H4 (cell line): ENCODE results near the gene ZNF714. TPM values are rescaled to one million over a fixed set of nuclear protein-coding genes. Genes with fewer than 3 reads are reported as not detected.
"Not testable (repeated sequence)": the region's sequence is repeated elsewhere in the genome, so short reads cannot be mapped to it uniquely, and the experiment has no call there.

Source experiments
- DNase-seq: peaks from one replicate; pipeline ENCODE4 v3.0.0-alpha.2; 2015; ENCODE audit warnings: low spot score
- total RNA-seq: library from RNA; depleted of rRNA; stranded (reverse); fragments of >200 nt; shearing (Covaris generic); gene quantifications from 2 replicates; pipeline ENCODE4 v1.2.3, GENCODE V29; 2014; rRNA removed

The ZNF714 gene
- total RNA-seq, 1 experiment from 2014 or later, result 3.1 TPM

DNA sequence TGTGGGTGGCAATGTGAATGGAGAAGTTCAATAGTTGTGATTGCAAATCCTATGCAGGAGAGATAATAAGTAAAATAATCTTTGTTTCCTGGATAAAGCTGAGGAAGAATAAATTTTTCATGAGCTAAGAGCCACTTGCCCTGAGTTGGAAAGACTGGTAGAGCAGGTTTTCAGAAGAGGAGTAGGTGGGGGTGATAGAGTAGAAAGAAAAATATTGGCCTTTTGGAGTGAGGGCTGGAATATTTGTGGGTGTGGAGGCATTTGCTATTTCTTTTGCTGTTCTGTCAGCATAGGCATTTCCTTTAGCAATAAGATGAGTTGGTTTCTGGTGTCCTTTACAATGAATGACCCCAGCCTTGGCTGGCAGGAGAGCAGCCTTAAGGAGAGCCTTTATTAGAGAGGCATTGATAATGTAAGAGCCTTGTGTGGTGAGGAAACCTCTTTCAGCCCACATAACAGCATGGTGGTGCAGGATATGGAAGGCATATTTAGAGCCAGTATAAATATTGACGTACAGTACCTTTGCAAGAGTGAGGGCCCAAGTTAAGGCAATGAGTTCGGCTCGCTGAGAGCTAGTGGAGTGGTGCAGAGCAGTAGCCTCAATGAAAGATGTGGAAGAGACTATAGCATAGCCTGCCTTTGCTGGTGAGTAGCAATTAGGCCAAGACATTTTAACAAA is 48.2 kb downstream of the ZNF714 start:
- no peak for DNase-seq

DNA sequence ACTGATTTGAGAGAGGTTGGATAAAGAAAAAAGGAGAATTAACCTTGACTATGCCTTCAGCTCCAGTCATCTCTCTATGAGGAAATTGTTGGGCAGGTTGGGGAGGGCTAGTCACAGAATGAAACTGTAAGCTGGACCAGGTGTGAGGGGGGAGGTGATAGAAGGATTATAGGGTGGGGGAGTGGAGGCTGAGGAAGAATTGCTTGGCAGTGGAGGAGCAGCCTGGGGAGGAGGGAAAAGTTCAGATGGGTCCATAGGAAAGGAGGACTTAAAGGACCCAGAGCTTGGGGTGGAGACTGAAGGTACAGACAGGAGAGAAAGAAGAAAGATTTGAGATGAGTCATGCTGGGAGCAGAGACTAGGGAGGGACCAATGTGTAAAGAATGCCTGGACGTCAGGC is 51.6 kb downstream of the ZNF714 start:
- DNase-seq, result no peak

DNA sequence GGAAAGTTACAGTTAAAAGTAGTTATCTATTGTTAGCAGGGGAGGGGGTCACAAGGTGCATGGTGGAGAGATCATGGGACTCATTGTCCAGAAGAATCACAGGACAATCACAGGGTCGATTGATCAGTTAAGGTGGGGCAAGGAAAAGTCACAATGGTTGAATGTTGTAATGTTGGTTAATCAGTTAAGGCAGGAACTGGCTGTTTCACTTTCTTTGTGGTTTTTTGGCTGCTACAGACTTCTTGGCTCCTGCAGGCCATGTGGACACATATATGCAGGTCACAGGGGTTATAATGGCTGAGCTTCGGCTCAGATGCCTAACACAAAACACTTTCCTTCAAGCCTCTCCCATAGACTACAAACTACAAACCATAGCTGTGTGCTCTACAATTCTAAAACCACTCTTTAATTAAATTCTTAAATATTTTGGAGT is 52.9 kb downstream of the ZNF714 start:
- no peak for DNase-seq

DNA sequence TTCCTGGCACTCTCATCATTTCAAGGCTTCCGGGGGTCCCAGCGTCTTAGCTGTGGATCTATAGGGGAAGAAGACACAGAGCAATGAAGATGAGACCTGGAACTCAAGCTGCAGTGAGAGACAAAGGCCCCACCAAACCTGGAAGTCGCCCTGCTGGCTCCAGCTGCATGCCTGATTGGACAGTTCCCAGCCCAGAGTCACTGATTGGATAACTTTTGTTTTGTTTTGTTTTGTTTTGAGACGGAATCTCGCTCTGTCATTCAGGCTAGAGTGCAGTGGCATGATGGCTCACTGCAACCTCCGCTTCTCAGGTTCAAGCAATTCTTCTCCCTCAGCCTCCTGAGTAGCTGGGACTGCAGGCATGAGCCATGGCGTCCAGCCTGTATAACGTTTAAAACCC is 53.4 kb downstream of the ZNF714 start:
- no peak for DNase-seq

DNA sequence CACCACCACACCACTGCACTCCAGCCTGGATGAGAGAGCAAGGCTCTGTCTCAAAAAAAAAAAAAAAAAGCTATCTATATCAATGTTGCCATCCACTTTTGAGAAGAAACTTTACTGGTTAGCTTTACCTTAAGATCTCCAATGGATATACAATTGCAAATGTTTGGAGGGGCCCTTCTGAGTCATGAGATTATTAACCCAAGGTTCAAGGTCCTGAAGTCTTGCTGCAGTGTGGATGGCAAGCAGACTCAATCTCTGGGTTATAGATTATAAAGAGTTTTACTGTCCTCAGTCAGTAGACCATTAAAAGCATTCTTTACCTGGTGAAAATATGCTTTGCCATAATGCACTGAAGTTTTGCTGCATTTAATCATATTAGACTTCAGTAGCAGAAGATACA is 56.1 kb downstream of the ZNF714 start:
- DNase-seq, result no peak

DNA sequence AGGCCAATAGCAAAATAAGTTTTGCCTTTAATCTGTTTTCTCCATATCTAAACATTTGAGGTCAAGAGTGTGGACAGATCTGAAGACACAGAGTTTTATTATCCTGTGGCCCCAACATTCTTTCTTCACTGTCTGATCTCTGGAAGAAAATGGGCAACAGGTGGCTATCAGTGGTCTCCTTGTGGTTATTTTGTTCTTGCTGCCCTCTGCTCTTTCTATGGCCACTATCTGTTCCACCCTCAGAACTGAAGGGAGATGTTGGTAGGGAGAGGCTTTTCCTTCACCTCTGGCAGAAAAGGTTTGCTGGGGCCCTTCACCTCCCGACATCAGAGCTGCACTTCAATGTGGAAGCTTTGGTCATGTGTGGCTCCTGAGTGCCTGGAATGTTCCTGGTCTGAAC is 59.0 kb downstream of the ZNF714 start:
- DNase-seq, result not testable (repeated sequence)

DNA sequence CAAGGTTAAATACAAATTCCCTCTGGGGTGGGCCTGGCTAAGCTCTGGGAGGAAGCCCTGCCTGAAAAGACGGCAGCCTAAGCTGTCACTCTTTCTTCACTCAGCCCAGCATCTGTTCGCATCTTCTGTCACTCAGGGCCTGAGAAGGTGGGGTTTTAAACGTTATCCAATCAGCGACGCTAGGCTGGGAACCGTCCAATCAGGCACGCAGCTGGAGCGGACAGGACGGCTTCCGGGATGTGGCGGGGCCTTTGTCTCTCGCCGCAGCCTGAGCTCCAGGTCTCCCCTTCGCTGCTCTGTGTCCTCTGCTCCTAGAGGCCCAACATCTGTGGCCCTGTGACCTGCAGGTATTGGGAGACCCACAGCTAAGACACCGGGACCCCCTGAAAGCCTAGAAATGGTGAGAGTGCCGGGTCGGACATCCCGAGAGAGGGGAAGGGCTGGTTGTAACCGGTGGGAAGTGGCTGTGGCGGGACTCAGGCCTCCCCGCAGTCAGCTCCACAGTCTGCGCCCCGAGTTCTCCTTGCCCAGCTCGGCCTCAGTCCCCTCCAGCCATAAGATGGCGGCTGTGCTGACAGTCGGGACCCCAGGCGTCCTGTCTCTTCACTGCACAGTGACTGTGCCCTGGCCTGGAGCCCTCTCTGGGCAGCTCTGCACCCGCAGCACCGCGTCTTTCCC is 59.9 kb downstream of the ZNF714 start, which contains the start of gene ZNF431:
TSS of gene ZNF431 (plus strand) at position 254 of the 678 bp plus-strand sequence. CDS start at position 398, 144 bp downstream.
- peak; percentile 93 for DNase-seq

DNA sequence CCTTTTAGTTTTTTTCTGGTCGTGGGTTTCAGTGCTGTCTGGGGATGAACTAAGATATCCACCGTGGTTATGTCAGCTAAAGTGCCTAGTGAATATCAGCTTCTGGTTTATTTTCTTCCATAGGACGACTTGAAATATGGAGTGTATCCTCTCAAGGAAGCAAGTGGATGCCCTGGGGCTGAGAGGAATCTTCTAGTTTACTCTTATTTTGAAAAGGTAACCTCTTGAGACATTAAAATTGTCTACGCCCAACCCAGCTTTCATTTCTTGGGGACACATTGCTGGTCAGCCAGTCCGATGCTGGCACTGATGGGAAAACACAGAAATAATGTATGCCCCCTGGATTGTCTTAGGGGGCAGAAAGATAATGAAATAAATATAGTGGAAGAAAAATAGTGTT is 61.4 kb downstream of the ZNF714 start:
- DNase-seq, result no peak

DNA sequence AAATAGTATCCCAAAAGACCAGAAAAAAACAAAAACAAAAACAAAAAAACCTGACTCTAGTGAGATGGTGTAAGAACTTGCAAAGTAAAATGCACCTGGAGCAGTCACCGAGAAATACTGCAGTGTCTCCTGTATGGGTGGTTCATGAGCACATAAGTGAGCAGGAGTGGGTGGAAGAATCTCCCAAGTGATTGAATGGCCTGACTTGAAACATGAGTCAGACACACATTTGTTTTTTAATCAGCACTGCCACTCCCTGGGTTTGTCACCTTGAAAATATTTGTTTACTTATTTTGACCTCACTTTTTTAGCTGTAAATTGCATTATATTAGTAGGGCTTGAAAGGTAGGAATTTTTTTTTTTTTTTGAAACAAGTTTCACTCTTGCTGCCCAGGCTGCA is 61.9 kb downstream of the ZNF714 start:
- DNase-seq, result no peak

DNA sequence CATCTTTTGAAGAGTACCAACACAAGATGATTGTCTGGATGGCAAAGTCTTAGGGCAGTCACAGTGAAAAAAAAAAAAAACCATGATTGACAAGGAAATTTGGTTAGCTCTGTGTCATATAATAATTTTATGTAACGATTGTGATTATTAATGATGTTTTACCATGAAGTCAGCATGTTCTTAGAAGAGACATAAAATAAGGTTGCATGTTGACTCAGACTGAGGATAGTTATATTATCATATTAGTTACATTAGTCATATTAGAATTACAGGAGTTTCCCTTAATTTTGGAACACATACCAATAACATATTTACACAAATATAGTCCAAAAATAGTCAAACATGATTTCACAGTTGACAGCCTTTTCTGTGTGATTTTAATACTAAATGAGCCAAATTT is 65.5 kb downstream of the ZNF714 start:
- DNase-seq, result no peak

DNA sequence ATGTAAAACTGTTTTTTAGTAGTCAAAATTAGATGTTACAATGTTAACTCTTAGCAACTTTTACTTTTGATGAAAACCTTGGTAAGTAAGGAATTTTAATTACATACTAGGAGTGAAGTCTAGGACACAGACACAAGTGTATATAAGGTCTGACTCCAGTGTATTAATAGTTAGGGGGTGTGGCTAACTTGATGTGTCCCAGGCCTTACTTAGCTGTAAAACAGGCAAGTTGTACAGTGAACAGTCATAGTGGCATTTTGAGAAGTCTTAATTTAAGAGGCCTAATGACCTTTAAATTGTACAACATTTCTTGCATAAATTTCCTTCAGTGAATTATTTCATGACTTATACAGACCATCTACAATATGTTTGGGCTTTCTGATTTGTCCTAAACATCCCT is 66.7 kb downstream of the ZNF714 start:
- no peak for DNase-seq

DNA sequence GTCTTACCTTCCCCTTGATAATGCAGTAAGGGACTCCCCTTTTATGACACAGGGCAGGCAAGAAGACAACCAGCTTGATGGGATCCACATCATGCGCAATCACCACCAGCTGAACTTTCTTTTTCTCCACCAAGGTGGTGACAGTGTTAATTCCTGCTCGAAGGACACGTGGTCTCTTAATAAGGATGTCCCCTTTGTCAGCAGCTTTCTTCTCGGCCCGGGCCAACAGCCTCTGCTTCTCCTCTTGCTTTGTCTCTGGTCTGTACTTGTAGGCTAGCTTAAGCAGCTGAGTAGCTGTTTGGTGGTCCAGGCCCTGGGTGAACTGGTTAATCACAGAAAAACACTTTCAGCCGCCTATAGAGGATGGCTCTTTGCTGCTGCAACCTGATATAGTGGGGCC is 67.9 kb downstream of the ZNF714 start:
- no peak for DNase-seq

DNA sequence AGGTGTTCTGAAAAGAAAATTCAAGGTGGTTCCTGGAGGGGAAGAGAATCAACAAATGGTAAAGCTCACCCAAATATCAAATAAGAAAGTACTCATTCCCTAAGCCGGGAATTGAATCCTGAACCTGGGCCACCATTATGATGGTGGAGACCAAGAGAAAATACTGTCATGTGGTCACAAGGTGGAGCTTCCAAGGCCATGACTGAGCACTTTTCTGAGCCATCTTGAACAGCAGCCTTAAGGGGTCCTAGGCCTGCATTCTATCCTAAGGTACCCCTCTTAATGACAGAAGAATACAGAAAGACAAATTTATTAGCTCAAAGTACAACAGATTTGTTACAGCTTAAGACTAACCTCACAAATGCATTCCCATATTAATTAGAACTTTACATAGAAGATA is 69.5 kb downstream of the ZNF714 start:
- no peak for DNase-seq

DNA sequence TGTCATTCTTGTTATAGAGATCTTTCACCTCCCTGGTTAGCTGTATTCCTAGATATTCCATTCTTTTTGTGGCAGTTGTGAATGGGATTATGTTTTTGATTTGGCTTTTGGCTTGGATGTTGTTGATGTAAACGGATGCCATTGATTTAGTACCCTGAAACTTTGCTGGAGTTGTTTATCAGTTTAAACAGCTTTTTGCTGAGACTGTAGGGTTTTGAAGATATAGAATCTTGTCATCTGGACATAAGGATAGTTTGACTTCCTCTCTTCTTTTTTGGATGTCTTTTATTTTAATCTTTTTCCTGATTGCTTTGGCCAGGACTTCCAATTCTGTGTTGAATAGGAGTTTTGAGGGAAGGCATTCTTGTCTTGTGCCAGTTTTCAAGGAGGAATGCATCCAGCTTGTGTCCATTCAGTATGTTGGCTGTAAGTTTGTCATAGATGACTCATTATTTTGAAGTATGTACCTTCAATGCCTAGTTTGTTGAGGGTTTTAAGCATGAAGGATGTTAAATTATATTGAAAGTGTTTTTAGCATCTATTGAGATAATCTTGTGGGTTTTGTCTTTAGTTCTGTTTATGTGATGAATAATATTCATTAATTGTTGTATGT is 76.6 kb downstream of the ZNF714 start:
- DNase-seq, result no peak

DNA sequence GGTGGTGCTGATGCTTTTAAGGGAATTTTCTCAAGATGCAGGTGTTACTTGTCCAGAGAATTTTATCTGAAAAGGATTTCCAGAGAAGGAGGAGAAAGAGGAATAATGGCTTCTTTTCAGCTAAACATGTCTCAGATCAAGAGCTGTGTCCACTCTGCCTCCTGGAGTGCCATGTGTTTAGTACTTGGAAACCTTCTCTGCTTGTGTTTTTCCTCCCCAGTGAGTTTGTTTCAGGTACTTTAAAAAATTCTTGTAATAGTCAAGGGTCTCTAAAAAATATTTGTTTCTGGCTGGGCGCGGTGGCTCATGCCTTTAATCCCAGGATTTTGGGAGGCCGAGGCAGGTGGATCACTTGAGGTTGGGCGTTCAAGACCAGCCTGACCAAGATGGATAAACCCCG is 82.5 kb downstream of the ZNF714 start:
- DNase-seq, result no peak

DNA sequence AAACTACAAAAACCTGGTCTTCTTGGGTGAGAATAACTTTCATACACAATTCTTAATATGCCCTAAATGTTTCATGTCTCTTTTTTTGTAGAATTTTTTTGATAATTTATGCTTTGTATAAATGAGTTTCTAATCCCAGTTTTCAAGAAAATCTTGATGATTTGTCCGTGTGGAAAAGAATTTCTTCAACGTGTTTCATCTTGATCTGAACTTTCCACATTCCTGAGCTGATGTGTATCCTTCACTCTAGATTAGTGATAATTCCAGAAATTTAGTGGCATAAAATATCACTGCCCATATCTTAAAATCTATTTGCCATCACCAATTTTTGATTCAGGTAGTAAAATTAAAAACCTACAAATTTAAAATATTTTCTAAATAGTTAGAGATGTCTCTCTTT is 84.4 kb downstream of the ZNF714 start:
- DNase-seq, result no peak

Other genes with a start within 250 kb of the ZNF714 start
- 10.3 and 12.5 TPM in 2 replicates for gene ZNF85, start 159.0 kb upstream of the ZNF714 start, total RNA-seq
- gene ZNF430, start 61.5 kb upstream of the ZNF714 start, total RNA-seq, result 2.1 and 7.2 TPM in 2 replicates
- 2.0 and 4.1 TPM in 2 replicates for gene ZNF431, start 59.8 kb downstream of the ZNF714 start, total RNA-seq
- 2.4 and 3.4 TPM in 2 replicates for gene ZNF708, start 247.2 kb downstream of the ZNF714 start, total RNA-seq